ENCODE measurements around the gene IDE. TPM values are rescaled to one million over a fixed set of nuclear protein-coding genes. Genes with fewer than 3 reads are reported as not detected.
A peak's percentile ranks its signal among the peaks of the same experiment; 100 is the strongest.

The IDE gene
- 16.4 TPM for total RNA-seq
- polyA plus RNA-seq (ENCODE audit: insufficient read depth in 1 of 8, insufficient read length in 8 of 8, low replicate concordance in 1 of 8), result 10 to 100 TPM; 10.7 to 14.4 (median 12.4) TPM
- long read RNA-seq, donor 1, result 0 reads
- long read RNA-seq, donor 2, full-length matches to known transcripts, result 1 of 1 reads
- long read RNA-seq, donor 2, partial matches to known transcripts, result 0 of 1 reads
- long read RNA-seq, donor 2, other reads (novel, unspliced or antisense), result 0 of 1 reads
- long read RNA-seq, donor 3, full-length matches to known transcripts, result 2 of 2 reads
- long read RNA-seq, donor 3, partial matches to known transcripts, result 0 of 2 reads
- long read RNA-seq, donor 3, other reads (novel, unspliced or antisense), result 0 of 2 reads
- long read RNA-seq, donor 4, result 0 reads
- long read RNA-seq, donor 5, full-length matches to known transcripts, result 1 of 1 reads
- long read RNA-seq, donor 5, partial matches to known transcripts, result 0 of 1 reads
- long read RNA-seq, donor 5, other reads (novel, unspliced or antisense), result 0 of 1 reads
- long read RNA-seq, donor 6, full-length matches to known transcripts, result 1 of 1 reads
- long read RNA-seq, donor 6, partial matches to known transcripts, result 0 of 1 reads
- long read RNA-seq, donor 6, other reads (novel, unspliced or antisense), result 0 of 1 reads
- long read RNA-seq, donor 7, result 0 reads
- long read RNA-seq, donor 8, full-length matches to known transcripts, result 2 of 2 reads
- long read RNA-seq, donor 8, partial matches to known transcripts, result 0 of 2 reads
- long read RNA-seq, donor 8, other reads (novel, unspliced or antisense), result 0 of 2 reads
- long read RNA-seq, donor 9, full-length matches to known transcripts, result 1 of 1 reads
- long read RNA-seq, donor 9, partial matches to known transcripts, result 0 of 1 reads
- long read RNA-seq, donor 9, other reads (novel, unspliced or antisense), result 0 of 1 reads
- long read RNA-seq, donor 10, full-length matches to known transcripts, result 2 of 2 reads
- long read RNA-seq, donor 10, partial matches to known transcripts, result 0 of 2 reads
- long read RNA-seq, donor 10, other reads (novel, unspliced or antisense), result 0 of 2 reads
- long read RNA-seq, donor 11, full-length matches to known transcripts, result 4 of 4 reads
- long read RNA-seq, donor 11, partial matches to known transcripts, result 0 of 4 reads
- long read RNA-seq, donor 11, other reads (novel, unspliced or antisense), result 0 of 4 reads

GRCh38 chr10:92573798-92574547, at the start of gene IDE:
TSS of gene IDE (minus strand) at chr10:92574093. CDS start at chr10:92574019, 74 bp downstream.
- Histone ChIP-seq H3K4me1 (ENCODE audit: control insufficient read depth, insufficient read depth, low read length) (peaks cover 10% of the 10 kb centered on the region), H3K4me3 (ENCODE audit: low read length) (peak within 1 kb of the TSS; percentile 96), H3K27me3 (ENCODE audit: control insufficient read depth, insufficient read depth, low read length) (no peaks in the 10 kb centered on the region), H3K36me3 (ENCODE audit: control insufficient read depth, insufficient read depth, low read length) (no peaks in the 10 kb centered on the region), H3K9me3 (replicated peaks; ENCODE audit: control insufficient read depth, low read depth, low read length) (no peaks in the 10 kb centered on the region), H3K27ac (ENCODE audit: low read length) (peak within 1 kb of the TSS; percentile 98)
- WGBS (ENCODE audit: insufficient coverage), result under 1% methylated on average over 76 of the region's 80 CpGs
- peak; percentile 92 for DNase-seq

DNA sequence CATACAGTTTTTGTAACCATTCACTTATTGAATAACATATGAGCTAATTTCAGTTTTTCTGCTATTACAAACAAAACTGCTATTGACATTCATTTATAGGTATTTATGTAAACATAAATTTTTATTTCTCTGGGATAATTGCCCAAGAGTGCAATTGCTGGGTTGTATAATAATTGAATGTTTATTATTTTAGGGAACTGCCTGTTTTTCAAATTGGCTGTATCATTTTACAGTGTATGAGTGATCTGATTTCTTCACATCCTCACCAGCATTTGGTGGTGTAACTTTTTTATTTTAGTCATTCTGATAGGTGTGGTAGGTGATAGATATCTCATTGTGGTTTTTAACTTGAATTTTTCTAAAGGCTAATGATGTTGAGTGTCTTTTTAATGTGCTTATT, 45.5 kb upstream of the IDE start:
- no peak for DNase-seq
- Histone ChIP-seq H3K4me1 (ENCODE audit: control insufficient read depth, insufficient read depth, low read length) (no peaks in the 10 kb centered on the region), H3K9me3 (replicated peaks; ENCODE audit: control insufficient read depth, low read depth, low read length) (no peaks in the 10 kb centered on the region), H3K36me3 (ENCODE audit: control insufficient read depth, insufficient read depth, low read length) (peaks cover 19% of the 10 kb centered on the region), H3K27ac (ENCODE audit: low read length) (no peak overlapping the region), H3K27me3 (ENCODE audit: control insufficient read depth, insufficient read depth, low read length) (no peaks in the 10 kb centered on the region), H3K4me3 (ENCODE audit: low read length) (no peak overlapping the region)

DNA sequence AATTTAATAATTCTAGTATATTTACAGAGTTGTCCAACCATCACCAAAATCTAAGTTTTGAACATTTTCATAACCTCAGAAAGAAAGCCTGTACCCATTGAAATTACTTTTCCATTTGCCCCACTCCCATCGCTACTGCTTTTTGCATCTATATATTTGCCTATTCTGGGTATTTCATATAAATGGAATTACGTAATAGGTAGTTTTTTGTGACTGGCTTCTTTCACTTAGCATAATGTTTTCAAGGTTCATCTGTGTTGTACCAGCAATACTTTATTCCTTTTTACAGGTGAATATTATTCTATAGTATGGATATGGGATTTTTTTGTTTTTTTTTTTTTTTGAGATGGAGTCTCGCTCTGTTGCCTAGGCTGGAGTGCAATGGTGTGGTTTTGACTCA, 41.6 kb upstream of the IDE start:
- Histone ChIP-seq H3K36me3 (ENCODE audit: control insufficient read depth, insufficient read depth, low read length) (peaks cover 21% of the 10 kb centered on the region), H3K4me1 (ENCODE audit: control insufficient read depth, insufficient read depth, low read length) (no peaks in the 10 kb centered on the region), H3K4me3 (ENCODE audit: low read length) (no peak overlapping the region), H3K27me3 (ENCODE audit: control insufficient read depth, insufficient read depth, low read length) (no peaks in the 10 kb centered on the region), H3K9me3 (replicated peaks; ENCODE audit: control insufficient read depth, low read depth, low read length) (no peaks in the 10 kb centered on the region), H3K27ac (ENCODE audit: low read length) (no peak overlapping the region)
- no peak for DNase-seq
- 100% methylated on average over 1 of the region's 3 CpGs for WGBS (ENCODE audit: insufficient coverage)

- peaks cover 9% of the 10 kb centered on the region for H3K36me3 ChIP-seq (ENCODE audit: control insufficient read depth, insufficient read depth, low read length)
- H3K4me1 ChIP-seq (ENCODE audit: control insufficient read depth, insufficient read depth, low read length), result no peaks in the 10 kb centered on the region
- no CpG with 5 or more reads among the region's 2 CpGs for WGBS (ENCODE audit: insufficient coverage)
- H3K4me3 ChIP-seq (ENCODE audit: low read length), result no peak overlapping the region
- H3K9me3 ChIP-seq (replicated peaks; ENCODE audit: control insufficient read depth, low read depth, low read length), result no peaks in the 10 kb centered on the region
- DNase-seq, result no peak
- no peaks in the 10 kb centered on the region for H3K27me3 ChIP-seq (ENCODE audit: control insufficient read depth, insufficient read depth, low read length)
- no peak overlapping the region for H3K27ac ChIP-seq (ENCODE audit: low read length)
Measured at GRCh38 chr10:92604841-92605240, 30.9 kb upstream of the IDE start.

GRCh38 chr10:92598321-92598720, 24.4 kb upstream of the IDE start:
- no peak for DNase-seq
- no peaks in the 10 kb centered on the region for H3K36me3 ChIP-seq (ENCODE audit: control insufficient read depth, insufficient read depth, low read length)
- no peak overlapping the region for H3K27ac ChIP-seq (ENCODE audit: low read length)
- H3K4me1 ChIP-seq (ENCODE audit: control insufficient read depth, insufficient read depth, low read length), result no peaks in the 10 kb centered on the region
- WGBS (ENCODE audit: insufficient coverage), result no CpG with 5 or more reads among the region's 1 CpG
- H3K27me3 ChIP-seq (ENCODE audit: control insufficient read depth, insufficient read depth, low read length), result no peaks in the 10 kb centered on the region
- no peaks in the 10 kb centered on the region for H3K9me3 ChIP-seq (replicated peaks; ENCODE audit: control insufficient read depth, low read depth, low read length)
- no peak overlapping the region for H3K4me3 ChIP-seq (ENCODE audit: low read length)

DNA sequence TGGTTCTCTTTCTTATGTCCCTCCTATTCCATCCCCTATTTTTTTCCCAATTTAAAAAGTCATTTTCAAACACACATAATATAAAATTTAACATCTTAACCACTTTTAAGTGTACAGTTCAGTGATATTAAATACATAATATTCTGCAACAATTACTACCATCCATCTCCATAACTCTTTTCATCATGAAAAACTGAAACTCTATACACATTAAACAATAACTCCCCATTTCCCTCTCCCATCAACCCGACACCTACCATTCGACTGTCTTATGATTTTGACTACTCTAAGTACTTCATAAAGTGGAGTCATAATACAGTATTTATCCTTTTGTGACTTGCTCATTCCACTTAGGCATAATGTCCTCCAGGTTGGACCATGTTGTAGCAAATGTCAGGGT, 21.6 kb upstream of the IDE start:
- Histone ChIP-seq H3K27me3 (ENCODE audit: control insufficient read depth, insufficient read depth, low read length) (no peaks in the 10 kb centered on the region), H3K4me3 (ENCODE audit: low read length) (no peak overlapping the region), H3K4me1 (ENCODE audit: control insufficient read depth, insufficient read depth, low read length) (peaks cover 15% of the 10 kb centered on the region), H3K27ac (ENCODE audit: low read length) (no peak overlapping the region), H3K36me3 (ENCODE audit: control insufficient read depth, insufficient read depth, low read length) (no peaks in the 10 kb centered on the region), H3K9me3 (replicated peaks; ENCODE audit: control insufficient read depth, low read depth, low read length) (no peaks in the 10 kb centered on the region)
- DNase-seq, result no peak
- WGBS (ENCODE audit: insufficient coverage), result no CpG with 5 or more reads among the region's 2 CpGs

- no CpG with 5 or more reads among the region's 9 CpGs for WGBS (ENCODE audit: insufficient coverage)
Measured at GRCh38 chr10:92593619-92594588, 20.0 kb upstream of the IDE start.

GRCh38 chr10:92592761-92593618, 19.1 kb upstream of the IDE start, which contains the start of gene KIF11:
TSS of gene KIF11 (plus strand) at chr10:92593130. CDS start at chr10:92593376, 246 bp downstream.
- under 1% methylated on average over 55 of the region's 61 CpGs for WGBS (ENCODE audit: insufficient coverage)
- peak within 1 kb of the TSS; percentile 56 for H3K4me3 ChIP-seq (ENCODE audit: low read length)
- peak; percentile 99 for DNase-seq
- no peaks in the 10 kb centered on the region for H3K9me3 ChIP-seq (replicated peaks; ENCODE audit: control insufficient read depth, low read depth, low read length)
- no peaks in the 10 kb centered on the region for H3K27me3 ChIP-seq (ENCODE audit: control insufficient read depth, insufficient read depth, low read length)
- peak within 1 kb of the TSS; percentile 100 for H3K27ac ChIP-seq (ENCODE audit: low read length)
- H3K4me1 ChIP-seq (ENCODE audit: control insufficient read depth, insufficient read depth, low read length), result peaks cover 16% of the 10 kb centered on the region
- no peaks in the 10 kb centered on the region for H3K36me3 ChIP-seq (ENCODE audit: control insufficient read depth, insufficient read depth, low read length)

More at GRCh38 chr10:92593619-92594588, 20.0 kb upstream of the IDE start:
- H3K36me3 ChIP-seq (ENCODE audit: control insufficient read depth, insufficient read depth, low read length), result no peaks in the 10 kb centered on the region
- no peak for DNase-seq
- H3K27ac ChIP-seq (ENCODE audit: low read length), result peak overlapping the region; percentile 100
- H3K4me3 ChIP-seq (ENCODE audit: low read length), result peak overlapping the region; percentile 56
- no peaks in the 10 kb centered on the region for H3K9me3 ChIP-seq (replicated peaks; ENCODE audit: control insufficient read depth, low read depth, low read length)
- H3K4me1 ChIP-seq (ENCODE audit: control insufficient read depth, insufficient read depth, low read length), result peaks cover 16% of the 10 kb centered on the region
- no peaks in the 10 kb centered on the region for H3K27me3 ChIP-seq (ENCODE audit: control insufficient read depth, insufficient read depth, low read length)

Data from muscle of leg (tissue), 16 donors.